ENCODE measurements around the gene KIF3A.

Gene KIF3A

GRCh38 chr5:132736853-132737833, at the start of gene KIF3A:
Gene KIF3A, minus strand, starts transcription at chr5:132737546. Its CDS starts 127 bp downstream, at chr5:132737419.
- DNase-seq: peak; percentile 77 to 98 (median 95)

DNA sequence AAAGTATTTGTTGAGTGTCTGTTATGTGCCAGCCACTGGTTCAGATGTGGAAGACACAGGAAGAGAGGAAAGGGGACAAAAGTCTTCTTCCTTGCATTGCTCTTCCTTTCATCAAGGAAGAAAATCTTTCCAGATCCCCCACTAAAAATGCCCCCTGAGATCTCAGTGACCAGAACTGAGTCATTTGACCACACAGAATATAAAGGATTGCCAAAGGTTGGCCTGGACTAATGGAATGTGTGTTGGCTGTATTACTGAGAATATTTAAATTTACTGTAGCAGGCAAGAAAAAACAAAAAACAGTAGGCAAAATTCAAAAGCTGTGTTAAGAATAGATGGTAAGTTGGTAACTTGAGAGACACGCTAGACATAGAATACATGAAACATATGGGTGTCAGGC, 49.7 kb upstream of the KIF3A start:
- no peak for DNase-seq

DNA sequence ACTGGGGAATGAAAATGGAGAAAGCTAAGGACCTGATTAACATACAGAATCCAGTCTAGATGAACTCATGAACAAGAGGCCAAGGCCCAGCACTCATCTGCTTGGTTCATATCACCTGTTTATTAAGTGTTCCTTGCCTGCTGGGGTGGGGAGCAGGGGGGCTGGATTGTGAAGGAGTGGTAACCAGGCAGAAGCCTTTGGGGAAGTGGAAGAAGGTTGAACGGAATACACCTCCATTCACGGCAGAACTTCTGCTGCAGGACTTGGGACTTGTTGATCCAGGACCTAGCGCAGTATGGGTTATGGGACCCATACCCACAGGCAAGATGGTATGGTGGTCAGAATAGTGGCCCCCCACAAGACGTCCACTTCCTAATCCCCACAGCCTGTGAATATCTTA, 48.5 kb upstream of the KIF3A start:
- no peak for DNase-seq

DNA sequence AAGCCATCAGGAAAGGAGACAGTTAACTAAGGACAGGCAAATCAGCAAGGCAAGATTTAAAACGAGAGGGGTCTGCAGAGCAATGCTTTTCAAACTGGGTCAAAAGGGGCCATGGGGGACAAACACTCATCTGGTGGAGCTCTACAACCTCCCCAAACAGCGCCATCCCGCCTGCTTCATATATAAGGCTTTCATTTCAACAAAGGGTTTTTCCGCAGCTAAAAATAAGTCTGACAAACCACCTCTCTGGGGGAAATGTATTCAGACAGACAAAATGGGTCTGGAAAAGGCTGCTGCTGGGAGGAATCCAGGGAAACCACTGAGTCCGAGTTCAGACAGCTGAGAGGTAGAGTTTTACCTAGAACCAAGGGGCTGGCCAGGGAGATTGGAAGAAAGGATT, 48.0 kb upstream of the KIF3A start:
- DNase-seq: no peak

GRCh38 chr5:132782101-132782500, 44.8 kb upstream of the KIF3A start:
- peak in 9 of 58 donors; percentile 13 to 62 (median 19) for DNase-seq

- DNase-seq: no peak
Measured at GRCh38 chr5:132781029-132781428, 43.7 kb upstream of the KIF3A start.

DNA sequence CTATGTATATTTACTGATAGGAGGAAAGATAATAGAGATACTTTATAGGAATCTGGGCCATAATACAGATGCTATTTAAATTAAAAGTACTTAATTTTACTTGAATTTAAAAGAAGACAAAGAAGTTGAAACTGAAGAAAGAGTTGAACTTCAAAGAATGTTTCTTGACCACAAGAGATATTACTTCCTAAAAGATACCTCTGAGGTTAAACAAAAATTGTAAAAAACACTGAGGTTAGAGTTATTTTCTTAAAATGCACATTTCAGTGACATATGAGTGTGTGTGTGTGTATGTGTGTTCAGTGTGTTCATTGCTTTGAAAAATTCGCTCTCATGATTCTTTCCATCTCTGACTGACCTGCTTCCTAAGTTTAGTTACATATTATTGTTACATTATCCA, 43.2 kb upstream of the KIF3A start:
- no peak for DNase-seq

- DNase-seq: peak in 34 of 58 donors; percentile 20 to 86 (median 62)
Measured at GRCh38 chr5:132779961-132780360, 42.6 kb upstream of the KIF3A start.

- DNase-seq: no peak
Measured at GRCh38 chr5:132778856-132779255, 41.5 kb upstream of the KIF3A start.

GRCh38 chr5:132778129-132778528, 40.8 kb upstream of the KIF3A start:
- DNase-seq: no peak

DNA sequence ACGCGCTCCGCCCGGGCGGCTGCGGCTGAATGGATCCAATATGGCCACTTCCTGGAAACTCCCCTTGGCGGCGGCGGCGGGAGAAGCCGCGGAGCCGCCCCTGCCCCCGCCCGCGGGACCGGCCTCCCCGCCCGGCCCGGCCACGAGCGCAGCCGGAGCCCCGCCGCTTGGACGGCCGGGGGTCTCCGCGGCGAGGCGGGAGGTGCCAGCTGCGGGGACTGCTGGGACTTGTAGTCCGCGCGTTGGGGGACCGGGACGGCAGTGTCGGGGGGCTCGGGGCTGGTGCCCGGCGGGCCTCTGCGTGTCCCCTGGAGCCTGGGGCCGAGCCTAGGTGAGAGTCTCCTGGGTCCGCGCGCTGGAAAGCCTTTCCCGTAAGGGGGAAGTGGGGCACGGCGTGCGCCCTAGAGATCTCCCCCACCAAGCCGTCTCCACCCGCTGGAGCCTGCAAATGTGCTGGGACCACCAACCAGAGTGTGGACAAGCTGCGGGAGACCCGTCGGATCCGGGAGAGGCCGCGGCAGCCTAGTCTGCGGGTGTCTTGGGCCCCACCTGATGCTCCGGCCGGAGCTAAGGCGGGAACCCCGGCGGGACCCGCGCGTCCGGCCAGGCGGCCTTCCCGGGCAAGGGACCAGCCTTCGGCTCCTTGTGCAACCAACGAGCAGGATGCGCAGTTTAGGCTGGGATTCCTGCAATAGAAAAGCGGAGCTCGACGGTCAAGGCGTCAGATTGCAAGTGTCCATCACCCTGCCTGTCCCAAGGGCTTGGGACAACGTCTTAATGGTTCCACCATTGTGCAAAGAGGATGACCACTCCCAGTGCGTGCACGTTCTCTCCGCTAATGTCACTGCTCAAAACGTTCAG, 40.1 kb upstream of the KIF3A start, which contains the start of gene SEPTIN8:
Gene SEPTIN8, minus strand, starts transcription at position 31 of the 861 bp plus-strand sequence. CDS start 102 bp downstream, outside the sequence.
- DNase-seq: peak in 46 of 58 donors; percentile 37 to 82 (median 65)

GRCh38 chr5:132776938-132777208, 39.5 kb upstream of the KIF3A start:
- DNase-seq: no peak

- DNase-seq: peak in 42 of 58 donors; percentile 22 to 80 (median 58)
Measured at GRCh38 chr5:132776131-132776937, 39.0 kb upstream of the KIF3A start.

GRCh38 chr5:132775476-132775961, 38.2 kb upstream of the KIF3A start:
- peak in 4 of 58 donors; percentile 19 to 23 (median 22) for DNase-seq

GRCh38 chr5:132774896-132775295, 37.5 kb upstream of the KIF3A start:
- peak in 2 of 58 donors; percentile 9 to 21 for DNase-seq

GRCh38 chr5:132774406-132774805, 37.1 kb upstream of the KIF3A start:
- DNase-seq: peak in 1 of 58 donors; percentile 46

DNA sequence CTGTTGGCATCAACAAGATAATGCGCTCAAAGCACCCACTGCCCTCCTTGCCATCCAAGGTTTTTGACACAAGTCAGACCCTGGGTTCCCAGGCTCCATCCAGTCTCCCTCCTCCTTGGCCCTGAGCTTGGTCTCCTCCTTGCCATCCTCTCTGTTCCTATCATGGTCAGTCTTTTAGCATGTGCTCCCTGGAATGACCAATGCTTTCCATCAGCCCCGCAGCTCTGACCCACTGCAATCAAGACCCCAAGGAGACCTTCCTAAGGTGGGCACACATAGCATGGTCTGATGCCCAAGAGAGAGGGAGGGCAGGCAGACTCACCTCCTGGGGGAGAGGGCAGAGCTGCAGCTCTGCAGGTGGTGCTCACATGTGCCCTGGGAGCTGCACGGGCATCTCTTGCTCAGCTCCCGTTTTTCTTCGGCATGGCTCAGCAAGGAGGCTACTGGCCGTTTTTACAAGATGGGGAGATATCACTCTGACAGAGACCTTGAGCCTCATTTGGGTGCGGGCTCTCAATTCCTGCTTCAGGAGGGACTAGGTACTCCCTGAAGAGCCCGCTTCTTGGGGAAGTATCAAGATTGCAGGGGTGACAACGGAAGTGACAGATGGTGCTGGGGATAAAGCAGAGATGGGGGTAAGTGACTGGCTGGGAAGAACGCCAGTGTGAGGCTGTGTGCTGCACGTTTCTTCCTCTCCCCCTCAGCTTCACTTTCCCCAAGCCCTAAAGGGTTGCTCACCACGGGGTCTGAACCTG, 36.4 kb upstream of the KIF3A start:
- peak in 8 of 58 donors; percentile 15 to 49 (median 26) for DNase-seq

GRCh38 chr5:132773114-132773513, 35.8 kb upstream of the KIF3A start:
- DNase-seq: peak in 5 of 58 donors; percentile 24 to 37 (median 32)

- peak in 7 of 58 donors; percentile 26 to 65 (median 35) for DNase-seq
Measured at GRCh38 chr5:132772291-132773070, 35.1 kb upstream of the KIF3A start.

All from anterior cingulate cortex (tissue), 58 donors.